IMR-90 (cell line): Measurements from ENCODE around the gene ABTB2. TPM values are rescaled to one million over a fixed set of nuclear protein-coding genes. Genes with fewer than 3 reads are reported as not detected.

Source experiments
- ATAC-seq: fragments of 200-7000 bp; cut with Tn5 transposase; 2 replicates; pipeline ENCODE4 v1.9.1; 2020; ENCODE audit warnings: low read depth, mild to moderate bottlenecking, moderate library complexity
- BruUV-seq: library from RNA; stranded (reverse); fragments of 400-500 nt; replicated peaks from 2 replicates; lab custom pipeline; 2021; lab: Mats Ljungman, UMichigan
- CTCF ChIA-PET: fragments of 300-600 bp; formaldehyde crosslinking; extraction: SDS; loops from one replicate; lab custom pipeline; 2021; ENCODE audit warnings: antibody characterized with exemption; lab: Yijun Ruan, JAX
- POLR2A ChIA-PET: fragments of 300-600 bp; sonication (Branson Sonifier 250); formaldehyde crosslinking; loops from one replicate; lab custom pipeline; 2022; ENCODE audit warnings: antibody characterized with exemption; ENCODE audit not compliant: unreplicated experiment; lab: Charles Lee
- DNase-seq: peaks from one replicate; pipeline ENCODE4 v3.0.0; 2013
- H2AFZ ChIP-seq: replicated peaks from 2 replicates; pipeline ENCODE3; 2013; ENCODE audit warnings: low read length, mild to moderate bottlenecking; ENCODE audit not compliant: poor library complexity
- H2AK5ac ChIP-seq: 2 replicates; pipeline ENCODE4 v1.6.1; 2013; ENCODE audit warnings: low read depth, low read length, inconsistent platforms
- H2AK9ac ChIP-seq: replicated peaks from 2 replicates; pipeline ENCODE3; 2013; ENCODE audit warnings: mild to moderate bottlenecking, low read depth, low read length, moderate library complexity; ENCODE audit not compliant: poor library complexity
- H2BK120ac ChIP-seq: 2 replicates; pipeline ENCODE4 v1.6.1; 2013; ENCODE audit warnings: low read depth, low read length, inconsistent platforms
- H2BK15ac ChIP-seq: 3 replicates; pipeline ENCODE4 v1.6.1; 2013; ENCODE audit warnings: low read depth, low read length, inconsistent platforms
- H2BK20ac ChIP-seq: 2 replicates; pipeline ENCODE4 v1.6.1; 2013; ENCODE audit warnings: low read depth, mild to moderate bottlenecking, inconsistent platforms, low read length, moderate library complexity
- H2BK5ac ChIP-seq: 2 replicates; pipeline ENCODE4 v1.6.1; 2013; ENCODE audit warnings: mild to moderate bottlenecking, low read depth, low read length, inconsistent platforms; ENCODE audit not compliant: poor library complexity, severe bottlenecking
- H3K14ac ChIP-seq: replicated peaks from 2 replicates; pipeline ENCODE4 v1.6.1; 2013; ENCODE audit warnings: low read depth, low read length, inconsistent platforms
- H3K18ac ChIP-seq: 2 replicates; pipeline ENCODE4 v1.6.1; 2013; ENCODE audit warnings: low read depth, low read length, control low read depth
- H3K23ac ChIP-seq: 2 replicates; pipeline ENCODE4 v1.6.1; 2013; ENCODE audit warnings: low read depth, low read length, inconsistent platforms
- H3K27ac ChIP-seq: 2 replicates; pipeline ENCODE4 v1.5.1; 2013; ENCODE audit warnings: mild to moderate bottlenecking, control low read depth, low read length; ENCODE audit not compliant: insufficient read depth
- H3K27me3 ChIP-seq: 2 replicates; pipeline ENCODE4 v1.6.1; 2013; ENCODE audit warnings: low read length; ENCODE audit not compliant: control insufficient read depth, insufficient read depth
- H3K36me3 ChIP-seq: 2 replicates; pipeline ENCODE4 v1.6.1; 2013; ENCODE audit warnings: low read length, mixed read lengths; ENCODE audit not compliant: control insufficient read depth, insufficient read depth
- H3K4ac ChIP-seq: 2 replicates; pipeline ENCODE4 v1.6.1; 2013; ENCODE audit warnings: low read depth, low read length, inconsistent platforms
- H3K4me1 ChIP-seq: 2 replicates; pipeline ENCODE4 v1.6.1; 2013; ENCODE audit warnings: low read length, mixed read lengths; ENCODE audit not compliant: control insufficient read depth, insufficient read depth
- H3K4me2 ChIP-seq: 2 replicates; pipeline ENCODE4 v1.6.1; 2013; ENCODE audit warnings: low read depth, mild to moderate bottlenecking, control low read depth, low read length, moderate library complexity
- H3K4me3 ChIP-seq: 2 replicates; pipeline ENCODE4 v1.5.1; 2013; ENCODE audit warnings: low read depth, mild to moderate bottlenecking, control low read depth, low read length, moderate library complexity; ENCODE audit not compliant: insufficient read depth
- H3K56ac ChIP-seq: 2 replicates; pipeline ENCODE4 v1.6.1; 2013; ENCODE audit warnings: low read length, inconsistent platforms; ENCODE audit not compliant: insufficient read depth; ENCODE audit errors: extremely low read depth
- H3K79me1 ChIP-seq, 2 experiments: 2 replicates each; pipeline ENCODE4 v1.6.1; 2013; ENCODE audit warnings: low read length in 2 of 2, inconsistent platforms in 1 of 2, low read depth in 1 of 2
- H3K9ac ChIP-seq: 2 replicates; pipeline ENCODE4 v1.6.1; 2013; ENCODE audit warnings: low read depth, low read length, control low read depth
- H3K9me1 ChIP-seq: 2 replicates; pipeline ENCODE4 v1.6.1; 2013; ENCODE audit warnings: low read length, inconsistent platforms; ENCODE audit not compliant: insufficient read depth
- H3K9me3 ChIP-seq: 2 replicates; pipeline ENCODE4 v1.6.1; 2013; ENCODE audit warnings: low read length; ENCODE audit not compliant: control insufficient read depth, insufficient read depth
- H4K20me1 ChIP-seq: 2 replicates; pipeline ENCODE4 v1.6.1; 2013; ENCODE audit warnings: low read length, inconsistent platforms; ENCODE audit not compliant: insufficient read depth
- H4K5ac ChIP-seq: 2 replicates; pipeline ENCODE4 v1.6.1; 2013; ENCODE audit warnings: mild to moderate bottlenecking, low read depth, low read length, control low read depth
- H4K8ac ChIP-seq, 2 experiments: 2 replicates each; pipeline ENCODE4 v1.6.1; 2013; ENCODE audit warnings: low read depth in 2 of 2, low read length in 2 of 2, control low read depth in 1 of 2, inconsistent platforms in 1 of 2
- H4K91ac ChIP-seq: 2 replicates; pipeline ENCODE4 v1.6.1; 2013; ENCODE audit warnings: low read depth, low read length, inconsistent platforms; ENCODE audit not compliant: insufficient read depth
- BHLHE40 ChIP-seq: fragments of 150-350 bp; IDR thresholded peaks from 2 replicates; pipeline ENCODE4 v1.6.1; 2016; ENCODE audit warnings: mild to moderate bottlenecking, low read depth, low read length
- MAFK ChIP-seq: IDR thresholded peaks from 2 replicates; pipeline ENCODE4 v1.6.1; 2012; ENCODE audit warnings: low read depth, low read length, improper control_type of control experiment
- MXI1 ChIP-seq: IDR thresholded peaks from 2 replicates; pipeline ENCODE4 v1.6.1; 2012; ENCODE audit warnings: low read depth, mild to moderate bottlenecking, low read length, moderate library complexity, borderline replicate concordance
- RAD21 ChIP-seq: IDR thresholded peaks from 2 replicates; pipeline ENCODE4 v1.6.1; 2012; ENCODE audit warnings: low read length, improper control_type of control experiment
- WGBS, 2 experiments: methylation state at CpG; one replicate each; pipeline versions ENCODE4 v1.1.5 to v1.1.7; 2013; ENCODE audit warnings: missing lambda C conversion rate in 2 of 2; ENCODE audit not compliant: insufficient read length in 1 of 2; ENCODE audit errors: extremely low coverage in 2 of 2; 5-methylcytosine and 5-hydroxymethylcytosine counted together
- dilution Hi-C: fragments of 300-500 bp; cut with HindIII; formaldehyde crosslinking; loops from one replicate; pipeline ENCODE4 v1.14.3; 2018; ENCODE audit warnings: low sequenced_read_pairs; ENCODE audit not compliant: unreplicated experiment
- in situ Hi-C: fragments of 300-500 bp; cut with MboI; formaldehyde crosslinking; loops from 3 replicates; pipeline ENCODE4 v1.14.3; 2019; ENCODE audit warnings: low sequenced_read_pairs, inconsistent platforms, mixed read lengths
- intact Hi-C: fragments of 100-400 bp; cut with micrococcal nuclease; formaldehyde crosslinking; loops from 2 replicates; pipeline ENCODE4 v1.10.0; 2022
- polyA plus RNA-seq, 3 experiments: library from polyadenylated mRNA; depleted of rRNA; stranded (reverse); fragments of >200 nt; gene quantifications; 2 replicates each; pipeline ENCODE4 v1.2.3, GENCODE V29; 2012; ENCODE audit warnings: low replicate concordance in 1 of 3
- total RNA-seq: library from RNA; depleted of rRNA; stranded (reverse); fragments of >200 nt; gene quantifications from 2 replicates; pipeline ENCODE4 v1.2.3, GENCODE V29; 2012
- TF ChIP-seq, protein P1 (sequence below): fragments of 150-350 bp; IDR thresholded peaks from 2 replicates; pipeline ENCODE4 v1.6.1; 2017; ENCODE audit warnings: mild to moderate bottlenecking, antibody characterized with exemption, low read length, low read depth
- TF ChIP-seq, protein P2 (sequence below): conservative IDR thresholded peaks from 2 replicates; pipeline ENCODE4 v1.5.1; 2012; ENCODE audit warnings: mild to moderate bottlenecking, low read depth, low read length, improper control_type of control experiment

ABTB2 gene
- total and polyA plus RNA-seq, 2 of the 4 experiments (the other 2 are of a cell fraction), result 0.18 to 2.0 TPM

DNA sequence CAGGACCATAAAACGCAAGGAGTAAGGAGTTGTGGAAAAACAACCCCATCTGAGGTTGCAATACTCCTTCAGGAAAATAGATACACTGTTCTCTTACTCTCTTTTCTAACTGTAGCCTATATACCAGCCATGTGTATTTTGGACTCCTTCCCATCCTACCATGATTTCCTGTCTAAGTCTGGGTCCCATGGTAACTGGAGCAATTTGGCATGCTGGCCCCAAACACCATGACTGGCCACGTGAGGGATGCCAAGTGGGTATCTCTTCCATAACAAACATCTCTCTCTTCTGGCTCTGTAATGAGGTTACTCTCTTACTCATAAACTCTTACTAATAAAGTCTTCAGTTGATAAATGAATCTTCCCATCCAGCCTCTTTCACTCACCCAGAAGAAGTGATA lies 26.5 kb downstream of the ABTB2 start:
- Histone ChIP-seq H2BK5ac (no peak overlapping the region), H2AK5ac (no peak overlapping the region), H3K4me2 (no peak overlapping the region), H3K9me1 (peaks cover 3% of the 10 kb centered on the region; the same call in 1 of the 2 replicates), H3K4ac (no peak overlapping the region), H3K27me3 (peaks cover 18% of the 10 kb centered on the region), H3K27ac (no peak overlapping the region), H2BK20ac (no peak overlapping the region), H4K91ac (no peak overlapping the region), H2BK15ac (no peak overlapping the region), H4K5ac (no peak overlapping the region), H2BK120ac (no peak overlapping the region), H3K9ac (no peak overlapping the region), H2AFZ (no peak overlapping the region), H3K14ac (no peak overlapping the region), H4K20me1 (no peaks in the 10 kb centered on the region), H3K79me1 (no peaks in the 10 kb centered on the region), H3K4me3 (no peak overlapping the region), H4K8ac (no peak overlapping the region), H3K4me1 (peaks cover 2% of the 10 kb centered on the region; the same call in 1 of the 2 replicates), H2AK9ac (no peak overlapping the region), H3K56ac (no peak overlapping the region), H3K36me3 (no peaks in the 10 kb centered on the region), H3K9me3 (no peaks in the 10 kb centered on the region), H3K23ac (no peak overlapping the region), H3K18ac (no peak overlapping the region)
- intact Hi-C loops, result no loop called here
- TF ChIP-seq, protein P1, sequence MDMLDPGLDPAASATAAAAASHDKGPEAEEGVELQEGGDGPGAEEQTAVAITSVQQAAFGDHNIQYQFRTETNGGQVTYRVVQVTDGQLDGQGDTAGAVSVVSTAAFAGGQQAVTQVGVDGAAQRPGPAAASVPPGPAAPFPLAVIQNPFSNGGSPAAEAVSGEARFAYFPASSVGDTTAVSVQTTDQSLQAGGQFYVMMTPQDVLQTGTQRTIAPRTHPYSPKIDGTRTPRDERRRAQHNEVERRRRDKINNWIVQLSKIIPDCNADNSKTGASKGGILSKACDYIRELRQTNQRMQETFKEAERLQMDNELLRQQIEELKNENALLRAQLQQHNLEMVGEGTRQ, result peak; percentile 78
- TF ChIP-seq MAFK (no peak), MXI1 (no peak), RAD21 (no peak), BHLHE40 (peak; percentile 82)
- TF ChIP-seq, protein P2, sequence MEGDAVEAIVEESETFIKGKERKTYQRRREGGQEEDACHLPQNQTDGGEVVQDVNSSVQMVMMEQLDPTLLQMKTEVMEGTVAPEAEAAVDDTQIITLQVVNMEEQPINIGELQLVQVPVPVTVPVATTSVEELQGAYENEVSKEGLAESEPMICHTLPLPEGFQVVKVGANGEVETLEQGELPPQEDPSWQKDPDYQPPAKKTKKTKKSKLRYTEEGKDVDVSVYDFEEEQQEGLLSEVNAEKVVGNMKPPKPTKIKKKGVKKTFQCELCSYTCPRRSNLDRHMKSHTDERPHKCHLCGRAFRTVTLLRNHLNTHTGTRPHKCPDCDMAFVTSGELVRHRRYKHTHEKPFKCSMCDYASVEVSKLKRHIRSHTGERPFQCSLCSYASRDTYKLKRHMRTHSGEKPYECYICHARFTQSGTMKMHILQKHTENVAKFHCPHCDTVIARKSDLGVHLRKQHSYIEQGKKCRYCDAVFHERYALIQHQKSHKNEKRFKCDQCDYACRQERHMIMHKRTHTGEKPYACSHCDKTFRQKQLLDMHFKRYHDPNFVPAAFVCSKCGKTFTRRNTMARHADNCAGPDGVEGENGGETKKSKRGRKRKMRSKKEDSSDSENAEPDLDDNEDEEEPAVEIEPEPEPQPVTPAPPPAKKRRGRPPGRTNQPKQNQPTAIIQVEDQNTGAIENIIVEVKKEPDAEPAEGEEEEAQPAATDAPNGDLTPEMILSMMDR, result no peak
- ChIA-PET POLR2A (no interaction called here), CTCF (no interaction called here)
- BruUV-seq, result no TSS peak
- dilution Hi-C loops, result loop anchor here (25.0 kb wide), 1 partner anchor 144 kb away; no protein-coding TSS in a partner anchor
- ATAC-seq (peak; percentile 49), DNase-seq (peak; percentile 60)
- in situ Hi-C loops, result no loop called here
- no CpG with 5 or more reads among the region's 2 CpGs for WGBS, 2 experiments
